ENCODE data around the gene CRIP1.

Gene CRIP1

GRCh38 chr14:105536691-105537579 lies 50.2 kb downstream of the CRIP1 start:
- no peak for DNase-seq
- in situ Hi-C loops (cut with HindIII; ENCODE audit: low pct_ligation_motif_present, low pct_unique_long_range_greater_than_20kb, low sequenced_read_pairs) = no loop called here

GRCh38 chr14:105537580-105538474 lies 51.1 kb downstream of the CRIP1 start:
- peak; percentile 31 for DNase-seq
- in situ Hi-C loops (cut with HindIII; ENCODE audit: low pct_ligation_motif_present, low pct_unique_long_range_greater_than_20kb, low sequenced_read_pairs) = no loop called here

Data from ACHN (cell line).